NCI-H2171 treated with DMSO at 0.1 percent for 48 hours (cell line): Measurements from ENCODE around the gene SIM2.

Experiments
- DNase-seq: peaks from one replicate; lab custom pipeline; 2025; lab: John Stamatoyannopoulos, UW

SIM2 gene

DNA sequence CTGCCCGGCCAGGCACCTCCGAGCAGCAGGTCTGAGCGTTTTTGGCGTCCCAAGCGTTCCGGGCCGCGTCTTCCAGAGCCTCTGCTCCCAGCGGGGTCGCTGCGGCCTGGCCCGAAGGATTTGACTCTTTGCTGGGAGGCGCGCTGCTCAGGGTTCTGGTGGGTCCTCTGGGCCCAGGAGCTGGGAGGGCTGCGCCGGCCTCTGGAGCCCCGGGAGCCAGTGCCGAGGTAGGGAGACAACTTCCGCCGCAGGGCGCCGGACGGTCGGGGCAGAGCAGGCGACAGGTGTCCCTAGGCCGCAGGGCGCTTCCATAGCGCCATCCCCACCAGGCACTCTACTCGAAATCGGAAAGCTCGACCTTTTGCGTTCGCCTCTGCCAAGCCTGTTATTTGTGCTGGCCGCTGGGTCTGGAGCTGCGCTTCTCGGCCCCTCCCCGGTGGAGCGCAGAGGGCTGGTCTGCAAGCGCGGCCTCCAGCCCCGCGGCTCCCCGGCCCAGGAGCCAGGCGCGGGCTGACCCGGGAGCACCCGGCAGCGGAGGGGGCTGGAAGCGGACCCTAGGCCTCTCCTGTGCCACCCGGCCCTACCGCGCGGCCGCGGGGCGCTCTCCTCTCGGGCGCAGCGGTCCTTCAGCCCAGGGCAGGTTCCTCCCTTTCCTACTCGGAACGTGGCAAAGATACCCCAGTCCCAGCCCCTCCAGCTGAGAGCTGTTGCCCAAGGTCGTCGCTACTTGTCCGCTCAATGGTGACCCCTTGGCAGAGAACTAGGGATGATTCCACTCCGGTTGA is 2.2 kb downstream of the SIM2 start:
- DNase-seq = no peak

DNA sequence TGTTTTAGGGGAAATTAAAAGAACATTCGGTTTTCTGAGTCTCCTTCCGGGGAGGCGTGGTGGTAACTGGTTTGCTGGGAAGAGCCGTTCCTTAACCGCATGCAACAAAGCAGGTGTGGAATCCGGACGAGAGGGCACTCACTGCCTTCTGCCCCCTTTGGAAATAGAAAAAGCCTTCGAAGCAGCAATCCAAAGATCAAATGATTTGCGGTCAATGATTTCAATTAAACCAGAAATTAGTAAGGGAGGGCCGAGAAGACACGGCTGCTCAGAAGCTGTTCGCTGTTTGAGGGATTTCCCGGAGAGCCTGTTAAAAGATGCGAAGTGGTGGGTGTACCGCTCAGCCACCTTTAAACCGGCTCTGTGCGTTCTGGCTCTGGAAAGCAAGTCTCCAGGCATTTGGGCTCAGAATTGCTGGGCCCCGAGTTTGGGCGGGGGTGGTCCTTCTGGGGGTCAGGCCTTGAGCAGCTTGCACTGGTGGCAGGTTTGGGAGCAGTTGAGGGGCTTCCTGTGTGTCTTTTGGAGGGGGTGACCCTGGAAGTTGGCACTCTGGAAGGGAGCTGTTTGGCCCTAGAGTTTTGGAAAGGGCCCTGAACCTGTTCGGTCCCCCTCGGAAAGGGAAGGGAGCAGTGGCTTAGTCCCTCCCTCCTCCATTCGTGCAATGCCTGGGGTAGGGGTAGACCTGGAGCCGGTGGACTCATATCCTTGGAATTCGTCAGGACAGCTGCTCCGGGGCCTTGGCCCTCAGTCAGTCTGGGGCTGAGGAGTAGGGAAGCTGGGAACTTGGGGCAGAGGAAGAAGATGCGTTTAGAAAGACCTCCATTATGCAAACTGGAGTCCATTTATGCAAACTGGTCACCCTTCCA is 3.1 kb downstream of the SIM2 start:
- DNase-seq = no peak

DNA sequence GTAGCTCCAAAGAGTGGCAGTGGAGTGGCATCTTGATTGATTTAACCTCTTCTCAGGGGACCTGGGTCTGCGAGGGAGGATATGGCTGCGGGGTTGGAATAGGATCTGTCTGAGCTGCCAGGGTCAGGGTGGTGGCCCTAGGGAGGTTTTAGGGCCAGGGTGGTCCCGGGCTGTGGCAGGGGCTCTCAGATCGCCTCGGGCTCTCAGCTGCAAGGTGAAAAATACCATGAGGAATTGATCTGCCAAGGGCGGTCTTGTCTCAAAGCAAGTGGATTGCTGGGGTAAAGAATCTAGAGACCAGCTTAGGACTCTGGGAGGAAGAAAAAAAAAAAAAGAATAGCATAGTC is 3.7 kb downstream of the SIM2 start:
- no peak for DNase-seq

DNA sequence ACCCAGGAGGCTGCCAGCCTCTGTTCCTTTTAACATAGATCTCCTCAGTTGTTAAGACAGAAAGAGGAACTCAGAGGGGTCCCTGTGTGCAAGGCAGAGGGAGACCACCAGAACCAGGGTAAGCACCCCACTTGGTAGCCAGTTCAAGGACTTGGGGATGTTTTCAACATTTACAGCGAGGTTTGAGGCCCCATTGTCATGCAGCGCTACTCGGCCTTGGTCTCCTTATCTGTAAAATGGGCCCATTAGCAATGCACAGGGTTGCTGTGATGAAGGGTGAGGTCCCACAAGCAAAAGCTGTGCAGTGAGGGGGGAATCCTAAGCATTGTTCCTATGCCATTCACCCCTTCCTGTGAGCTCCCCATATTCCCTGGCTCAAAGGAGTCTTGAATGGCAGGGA is 4.2 kb downstream of the SIM2 start:
- no peak for DNase-seq

DNA sequence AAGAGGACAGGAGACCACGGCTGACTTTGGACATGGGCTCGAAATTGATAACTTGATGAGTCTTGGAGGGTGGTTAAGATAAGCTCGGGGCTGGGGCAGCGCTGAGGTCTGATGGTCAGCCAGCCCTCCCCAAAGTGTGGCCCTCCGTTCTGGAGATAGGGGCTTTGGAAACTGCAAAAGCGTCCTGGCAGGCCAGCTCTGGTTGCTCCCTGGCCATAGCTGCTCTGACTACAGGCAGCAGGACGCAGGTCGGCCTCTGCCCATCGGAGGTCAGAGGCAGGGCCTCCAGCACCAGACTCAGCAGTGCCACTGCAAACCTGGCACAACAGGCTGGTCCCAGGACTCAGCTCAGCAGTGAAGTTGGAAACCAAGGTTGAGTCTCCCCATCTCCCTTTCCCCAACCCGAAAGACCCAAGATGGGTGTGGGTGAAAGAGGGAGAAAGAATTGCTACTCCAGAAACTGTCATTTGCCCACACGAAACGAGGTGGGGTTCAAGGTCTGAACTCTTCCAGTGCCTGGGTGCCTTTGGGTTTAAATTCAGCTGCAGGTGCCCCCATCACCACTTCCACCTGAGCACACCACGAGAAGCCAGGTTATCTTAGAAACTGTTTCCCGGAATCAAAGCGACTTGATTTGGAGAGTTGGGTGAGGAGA is 4.8 kb downstream of the SIM2 start:
- DNase-seq = no peak

DNA sequence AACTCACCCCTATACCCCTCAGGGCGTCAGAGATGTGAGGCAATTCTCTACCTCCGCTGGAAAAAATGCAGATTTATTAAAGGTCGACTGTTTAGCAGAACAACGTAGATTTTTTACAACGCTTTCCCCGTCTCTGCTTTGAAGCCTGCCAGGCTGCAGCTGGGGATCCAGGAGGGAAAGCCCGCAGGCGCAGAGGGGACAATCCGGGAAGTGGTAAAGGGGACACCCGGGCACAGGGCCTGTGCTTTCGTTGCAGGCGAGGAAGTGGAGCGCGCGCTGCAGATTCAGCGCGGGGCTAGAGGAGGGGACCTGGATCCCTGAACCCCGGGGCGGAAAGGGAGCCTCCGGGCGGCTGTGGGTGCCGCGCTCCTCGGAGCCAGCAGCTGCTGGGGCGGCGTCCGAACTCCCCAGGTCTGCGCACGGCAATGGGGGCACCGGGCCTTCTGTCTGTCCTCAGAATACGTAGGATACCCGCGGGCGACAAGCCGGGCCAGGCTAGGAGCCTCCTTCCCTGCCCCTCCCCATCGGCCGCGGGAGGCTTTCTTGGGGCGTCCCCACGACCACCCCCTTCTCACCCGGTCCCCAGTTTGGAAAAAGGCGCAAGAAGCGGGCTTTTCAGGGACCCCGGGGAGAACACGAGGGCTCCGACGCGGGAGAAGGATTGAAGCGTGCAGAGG is 5.5 kb downstream of the SIM2 start:
- DNase-seq = no peak

DNA sequence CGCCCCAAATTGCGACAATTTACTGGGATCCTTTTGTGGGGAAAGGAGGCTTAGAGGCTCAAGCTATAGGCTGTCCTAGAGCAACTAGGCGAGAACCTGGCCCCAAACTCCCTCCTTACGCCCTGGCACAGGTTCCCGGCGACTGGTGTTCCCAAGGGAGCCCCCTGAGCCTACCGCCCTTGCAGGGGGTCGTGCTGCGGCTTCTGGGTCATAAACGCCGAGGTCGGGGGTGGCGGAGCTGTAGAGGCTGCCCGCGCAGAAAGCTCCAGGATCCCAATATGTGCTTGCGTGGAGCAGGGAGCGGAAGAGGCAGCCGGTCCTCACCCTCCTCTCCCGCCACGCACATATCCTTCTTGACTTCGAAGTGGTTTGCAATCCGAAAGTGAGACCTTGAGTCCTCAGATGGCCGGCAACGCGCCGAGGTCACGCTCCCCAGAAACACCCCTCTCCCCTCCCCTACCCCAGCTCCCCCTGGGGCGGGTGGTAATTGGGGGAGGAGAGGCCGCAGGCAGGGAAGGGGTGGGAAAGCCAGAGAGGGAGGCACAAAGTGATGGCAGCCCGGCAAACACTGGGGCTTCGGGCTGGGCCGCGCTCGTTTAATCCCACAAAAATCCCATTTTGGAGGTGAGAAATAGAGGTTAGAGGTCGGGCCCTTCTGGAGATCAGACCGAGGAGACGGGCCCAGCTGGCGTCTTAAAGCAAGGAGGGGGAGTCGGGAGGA is 6.2 kb downstream of the SIM2 start:
- DNase-seq = no peak

DNA sequence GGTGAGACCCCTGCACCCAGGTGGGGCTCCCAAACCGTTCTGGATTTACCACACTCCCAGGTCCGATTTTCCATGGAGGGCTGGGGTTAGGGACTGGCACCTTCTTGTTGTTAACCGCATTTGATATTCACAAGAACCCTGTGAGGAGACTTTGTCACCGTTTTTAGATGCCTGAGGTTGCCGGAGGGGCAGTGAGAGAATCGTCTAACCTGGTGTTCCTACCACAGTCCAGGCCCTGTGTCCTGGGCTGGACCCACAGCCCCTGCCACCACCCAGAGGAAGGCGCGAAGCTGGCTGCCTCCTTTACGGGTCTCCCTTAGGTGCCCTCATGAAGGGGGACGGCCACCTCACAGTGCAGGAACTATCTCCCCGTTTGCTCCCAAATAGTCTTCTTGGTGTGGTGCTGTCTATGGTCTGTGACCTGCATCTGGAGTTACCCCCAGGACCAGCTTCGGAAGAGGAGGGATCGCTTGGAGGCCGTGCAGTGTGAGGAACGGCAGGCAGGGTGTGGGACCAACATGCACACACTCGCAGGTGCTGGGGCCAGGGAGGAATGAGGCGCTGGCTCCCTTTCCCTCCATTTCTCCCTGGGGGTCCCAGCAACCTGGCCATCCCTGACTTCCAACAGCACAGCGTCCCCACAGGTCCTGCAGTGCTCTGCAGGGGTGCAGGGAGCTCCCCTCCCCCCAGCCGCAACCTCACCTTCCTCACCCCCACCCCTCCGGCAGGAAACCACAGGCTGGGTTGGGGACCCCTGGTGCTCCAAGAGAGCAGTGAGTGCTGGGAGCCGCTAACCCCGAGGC is 7.0 kb downstream of the SIM2 start:
- DNase-seq = no peak

DNA sequence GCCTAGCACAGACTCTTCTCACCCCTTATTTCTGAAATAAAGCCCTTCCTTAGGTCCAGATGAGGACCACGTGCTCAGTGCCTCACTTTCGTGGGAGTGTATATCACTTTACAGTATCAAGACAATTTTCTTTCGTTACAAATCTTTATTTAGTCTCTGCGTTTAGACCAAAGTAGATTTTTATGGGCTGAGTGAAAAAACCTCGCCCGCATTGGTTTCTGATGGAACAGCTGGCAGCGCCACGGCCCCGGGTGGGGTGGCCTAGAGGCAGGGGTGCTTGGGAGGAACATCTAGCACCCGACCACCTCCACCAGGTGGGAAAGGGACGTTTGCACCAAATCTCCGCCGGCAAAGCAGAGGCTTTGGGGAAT is 7.6 kb downstream of the SIM2 start:
- DNase-seq = no peak

DNA sequence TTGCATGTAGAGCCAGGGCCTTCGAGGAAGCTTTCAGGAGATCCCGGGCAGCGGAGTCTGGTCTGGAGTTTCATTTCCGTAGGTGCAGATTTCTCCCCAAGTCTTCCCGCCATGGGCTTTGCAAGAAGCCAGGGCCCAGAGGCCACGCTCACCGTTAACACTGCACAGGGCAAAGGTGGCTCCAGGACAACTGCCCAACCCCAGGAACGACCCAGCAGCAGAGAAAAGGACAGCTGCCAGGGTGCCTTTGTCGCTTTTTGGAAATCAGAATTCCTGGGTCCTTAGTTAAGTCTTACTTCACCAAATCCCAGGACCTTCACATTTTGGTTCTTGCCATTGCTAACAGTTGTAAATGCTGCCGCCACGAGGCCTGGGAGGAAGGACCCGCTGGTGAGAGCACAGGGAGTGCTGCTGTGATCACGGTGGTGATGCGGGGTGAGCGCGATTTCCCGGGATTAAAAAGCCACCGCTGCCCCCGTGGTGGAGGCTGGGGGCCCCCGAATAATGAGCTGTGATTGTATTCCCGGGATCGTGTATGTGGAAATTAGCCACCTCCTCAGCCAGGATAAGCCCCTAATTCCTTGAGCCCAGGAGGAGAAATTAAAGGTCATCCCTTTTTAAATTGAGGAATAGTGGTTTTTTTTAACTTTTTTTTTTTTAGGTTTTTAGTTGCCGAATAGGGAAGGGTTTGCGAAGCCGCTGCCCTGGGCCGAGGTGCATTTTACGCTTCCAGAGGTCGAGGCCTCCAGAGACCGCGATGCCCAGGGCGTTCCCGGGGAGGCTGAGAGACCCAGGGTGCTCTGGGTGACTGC is 8.2 kb downstream of the SIM2 start:
- no peak for DNase-seq

DNA sequence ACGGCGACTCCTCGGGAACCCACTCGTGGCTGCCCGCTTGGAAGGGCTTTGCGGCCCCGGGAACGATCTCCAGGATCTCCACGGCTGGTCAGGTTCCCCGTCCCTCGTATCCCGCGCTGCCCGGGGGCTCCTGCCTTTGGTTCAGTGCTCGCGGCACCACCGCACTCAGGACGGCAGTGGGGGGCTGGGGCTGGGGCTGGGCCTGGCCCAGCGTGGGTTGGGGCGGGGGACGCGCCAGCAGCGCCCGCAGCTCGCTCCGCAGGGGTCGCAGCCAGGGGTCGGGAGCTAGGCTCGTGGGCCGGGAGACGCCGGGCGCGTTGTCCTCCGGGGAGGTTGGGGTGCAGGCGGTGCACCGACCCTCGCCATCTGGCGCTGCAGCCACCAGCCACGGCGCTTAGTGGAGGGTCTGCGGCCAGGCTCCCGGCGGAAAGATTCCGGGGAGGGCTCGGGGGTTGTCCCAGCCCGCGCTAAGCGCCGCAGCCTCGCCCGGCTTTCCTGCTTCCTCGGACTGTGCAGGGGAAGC is 8.9 kb downstream of the SIM2 start:
- no peak for DNase-seq

DNA sequence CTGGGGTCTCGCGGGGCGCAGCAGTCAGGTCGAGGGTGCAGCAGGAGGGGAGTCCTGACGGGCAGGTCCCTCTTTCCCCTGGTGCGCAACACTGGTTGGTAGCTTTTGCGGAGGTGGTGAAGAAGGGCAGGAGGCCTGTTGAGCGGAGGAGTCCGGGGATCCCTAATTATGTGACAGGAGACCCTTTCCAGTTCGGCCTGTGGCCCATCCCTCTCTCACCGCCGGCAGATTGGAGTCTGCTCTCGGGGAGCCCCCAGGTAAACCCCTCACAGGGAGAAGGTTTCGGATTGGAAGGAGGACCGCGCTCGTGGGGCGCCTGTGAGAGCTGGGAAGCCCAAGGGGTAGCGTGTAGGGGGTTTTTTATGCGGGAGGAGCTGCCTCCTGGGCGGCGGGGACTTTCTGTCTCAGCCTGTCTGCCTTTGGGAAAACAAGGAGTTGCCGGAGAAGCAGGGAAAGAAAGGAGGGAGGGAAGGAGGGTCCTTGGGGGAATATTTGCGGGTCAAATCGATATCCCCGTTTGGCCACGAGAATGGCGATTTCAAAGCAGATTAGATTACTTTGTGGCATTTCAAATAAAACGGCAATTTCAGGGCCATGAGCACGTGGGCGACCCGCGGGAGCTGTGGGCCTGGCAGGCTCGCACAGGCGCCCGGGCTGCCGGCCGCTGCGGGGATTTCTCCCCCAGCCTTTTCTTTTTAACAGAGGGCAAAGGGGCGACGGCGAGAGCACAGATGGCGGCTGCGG is 9.5 kb downstream of the SIM2 start:
- no peak for DNase-seq

DNA sequence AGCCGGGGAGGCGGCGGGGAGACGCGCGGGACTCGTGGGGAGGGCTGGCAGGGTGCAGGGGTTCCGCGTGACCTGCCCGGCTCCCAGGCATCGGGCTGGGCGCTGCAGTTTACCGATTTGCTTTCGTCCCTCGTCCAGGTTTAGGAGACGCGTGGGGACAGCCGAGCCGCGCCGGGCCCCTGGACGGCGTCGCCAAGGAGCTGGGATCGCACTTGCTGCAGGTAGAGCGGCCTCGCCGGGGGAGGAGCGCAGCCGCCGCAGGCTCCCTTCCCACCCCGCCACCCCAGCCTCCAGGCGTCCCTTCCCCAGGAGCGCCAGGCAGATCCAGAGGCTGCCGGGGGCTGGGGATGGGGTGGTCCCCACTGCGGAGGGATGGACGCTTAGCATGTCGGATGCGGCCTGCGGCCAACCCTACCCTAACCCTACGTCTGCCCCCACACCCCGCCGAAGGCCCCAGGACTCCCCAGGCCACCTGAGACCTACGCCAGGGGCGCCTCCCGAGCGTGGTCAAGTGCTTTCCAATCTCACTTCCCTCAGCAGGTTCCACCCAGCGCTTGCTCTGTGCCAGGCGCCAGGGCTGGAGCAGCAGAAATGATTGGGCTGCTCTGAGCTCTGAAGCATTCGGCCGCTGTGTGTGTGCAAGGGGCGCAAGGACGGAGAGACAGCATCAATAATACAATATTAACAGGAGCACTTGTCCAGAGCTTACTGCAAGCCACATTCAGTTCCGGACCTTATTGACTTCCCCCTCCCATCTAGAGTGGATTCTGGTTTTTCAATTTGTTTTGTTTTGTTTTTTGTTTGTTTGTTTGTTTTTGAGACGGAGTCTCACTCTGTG is 10.3 kb downstream of the SIM2 start:
- DNase-seq = no peak

DNA sequence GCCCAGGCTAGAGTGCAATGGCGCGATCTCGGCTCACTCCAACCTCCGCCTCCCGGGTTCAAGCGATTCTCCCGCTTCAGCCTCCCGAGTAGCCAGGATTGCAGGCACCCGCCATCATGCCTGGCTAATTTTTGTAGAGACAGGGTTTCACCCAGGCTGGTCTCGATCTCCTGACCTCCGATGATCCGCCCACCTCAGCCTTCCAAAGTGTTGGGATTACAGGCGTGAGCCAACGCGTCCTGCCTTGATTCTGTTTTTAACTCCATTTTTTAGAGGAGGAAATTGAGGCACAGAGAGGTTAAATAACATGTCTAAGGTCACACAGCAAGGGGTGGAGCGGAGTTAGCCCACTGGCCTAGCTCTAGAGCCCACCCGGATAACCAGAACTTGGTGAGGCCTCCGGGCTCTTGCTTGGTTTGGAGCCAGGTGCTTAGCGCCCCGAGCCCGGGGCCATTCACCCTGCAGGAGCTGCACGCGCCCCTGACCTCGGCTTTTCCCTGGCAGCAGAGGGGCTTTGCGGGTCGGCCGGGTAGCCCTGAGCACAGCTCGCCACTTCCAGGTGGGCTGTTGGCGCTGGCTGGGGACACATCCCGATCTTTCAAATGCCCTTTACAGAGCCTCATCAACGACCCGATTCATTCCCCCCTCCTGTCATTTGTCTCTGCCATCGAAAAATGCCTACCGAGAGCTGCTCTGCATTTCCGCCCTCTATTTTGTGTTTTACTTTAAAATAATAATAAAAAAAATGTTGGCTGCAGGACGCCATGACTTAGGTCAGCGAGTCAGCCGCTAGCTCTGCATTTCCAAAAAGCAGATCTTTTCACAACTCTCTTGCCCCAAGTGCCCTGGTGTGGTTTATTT is 11.2 kb downstream of the SIM2 start:
- DNase-seq = no peak

DNA sequence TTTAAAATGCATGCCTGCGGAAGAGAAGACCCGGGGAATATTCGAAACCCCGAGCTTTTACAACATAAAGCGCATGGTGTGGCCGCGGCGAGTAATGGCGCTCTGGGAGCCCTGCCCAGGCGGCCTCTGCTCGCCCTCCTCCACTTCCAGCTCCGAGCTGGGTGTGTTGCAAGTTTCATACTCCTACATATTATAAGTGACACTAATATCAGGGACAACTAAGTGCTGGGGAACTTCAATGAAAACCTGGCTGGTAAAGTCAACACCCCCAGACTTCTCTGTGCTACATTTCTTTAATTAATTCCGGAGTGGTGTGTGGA is 11.8 kb downstream of the SIM2 start:
- DNase-seq = no peak

DNA sequence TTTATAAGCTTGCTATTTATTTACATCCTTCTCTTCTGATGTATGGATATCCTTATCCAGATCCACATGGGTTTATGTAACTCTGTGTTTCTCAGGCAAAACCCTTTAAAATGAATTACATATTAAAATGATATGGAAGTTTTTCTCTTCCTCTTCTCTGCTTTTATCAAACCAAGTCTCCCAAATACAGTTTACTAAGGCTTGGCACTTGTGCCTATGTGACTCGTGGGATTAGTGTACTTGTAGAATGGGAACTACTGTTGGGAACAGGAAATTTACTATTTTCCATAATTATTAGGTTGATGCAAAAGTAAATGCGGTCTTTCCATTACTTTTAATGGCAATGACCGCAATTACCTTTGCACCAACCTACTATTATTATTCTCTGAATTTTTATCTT is 14.8 kb downstream of the SIM2 start:
- no peak for DNase-seq

DNA sequence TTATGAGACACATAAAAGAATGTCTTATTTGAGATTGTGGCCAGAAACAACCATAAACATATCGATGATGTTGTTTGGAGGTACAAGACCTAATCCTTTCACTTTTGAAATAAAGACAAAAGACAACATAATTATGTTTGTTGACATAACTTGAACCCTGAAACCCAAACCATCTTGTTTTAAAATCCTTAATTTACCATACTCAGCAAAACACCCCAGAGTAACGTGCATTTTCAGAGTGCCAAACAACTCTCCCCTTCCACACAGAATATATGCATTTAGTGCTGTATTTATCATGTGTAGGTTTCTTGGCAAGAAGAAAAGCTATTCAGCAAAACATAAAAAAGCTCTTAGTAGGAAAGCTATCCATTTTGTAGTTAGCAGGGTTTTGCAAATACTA is 17.5 kb downstream of the SIM2 start:
- DNase-seq = no peak
